H1 (cell line): Measurements from ENCODE around the gene TUBGCP3. TPM values are rescaled to one million over a fixed set of nuclear protein-coding genes. Genes with fewer than 3 reads are reported as not detected.
A peak's percentile ranks its signal among the peaks of the same experiment; 100 is the strongest.

ENCODE experiments used
- CTCF ChIA-PET: fragments of 300-600 bp; sonication (Branson Sonifier 250); formaldehyde crosslinking; loops from one replicate; lab custom pipeline; 2021; ENCODE audit not compliant: partially characterized antibody; lab: Charles Lee
- POLR2A ChIA-PET: fragments of 300-600 bp; sonication (Branson Sonifier 250); formaldehyde crosslinking; loops from one replicate; lab custom pipeline; 2021; ENCODE audit warnings: inconsistent platforms; ENCODE audit not compliant: partially characterized antibody; lab: Charles Lee
- DNase-seq, 2 experiments: peaks; one replicate each; pipeline versions ENCODE4 v3.0.0 to v3.0.0-alpha.2; 2010 to 2022; ENCODE audit warnings: low spot score in 2 of 2, low read depth in 1 of 2, mixed read lengths in 1 of 2
- FAIRE-seq: peaks from 2 replicates; lab custom pipeline; 2011; peaks lifted over from hg19 to GRCh38; lab: Jason Lieb, UNC
- H2AFZ ChIP-seq: 2 replicates; pipeline ENCODE4 v1.8.1; 2012; ENCODE audit warnings: low read length, inconsistent platforms
- H2AK5ac ChIP-seq: 2 replicates; pipeline ENCODE4 v1.6.1; 2013; ENCODE audit warnings: low read depth, low read length
- H2BK120ac ChIP-seq: replicated peaks from 2 replicates; pipeline ENCODE3; 2013; ENCODE audit warnings: low read depth, low read length, inconsistent platforms
- H2BK12ac ChIP-seq: 2 replicates; pipeline ENCODE4 v1.6.1; 2013; ENCODE audit warnings: low read depth, low read length
- H2BK15ac ChIP-seq: 2 replicates; pipeline ENCODE4 v1.6.1; 2013; ENCODE audit warnings: low read length
- H2BK20ac ChIP-seq: 2 replicates; pipeline ENCODE4 v1.6.1; 2013; ENCODE audit warnings: low read length
- H2BK5ac ChIP-seq: 2 replicates; pipeline ENCODE4 v1.6.1; 2013; ENCODE audit warnings: low read depth, low read length
- H3K14ac ChIP-seq: 2 replicates; pipeline ENCODE4 v1.6.1; 2013; ENCODE audit warnings: inconsistent platforms; ENCODE audit not compliant: insufficient read length
- H3K18ac ChIP-seq: 2 replicates; pipeline ENCODE4 v1.6.1; 2013; ENCODE audit warnings: low read length; ENCODE audit errors: extremely low read depth
- H3K23ac ChIP-seq: 2 replicates; pipeline ENCODE4 v1.6.1; 2013; ENCODE audit warnings: inconsistent platforms; ENCODE audit not compliant: insufficient read length
- H3K23me2 ChIP-seq: 2 replicates; pipeline ENCODE4 v1.6.1; 2013; ENCODE audit warnings: low read depth, low read length
- H3K27ac ChIP-seq: 2 replicates; pipeline ENCODE4 v1.6.1; 2011; ENCODE audit warnings: low read depth, low read length, inconsistent platforms
- H3K27me3 ChIP-seq, 4 experiments: replicated peaks in 1 of 4; 1 replicate in 1 of 4; 2 replicates in 3 of 4; pipeline versions ENCODE4 v1.6.1 to v1.8.1; 2011 to 2013; ENCODE audit warnings: low read length in 3 of 4, mild to moderate bottlenecking in 3 of 4, inconsistent platforms in 2 of 4, mixed read lengths in 2 of 4, moderate library complexity in 1 of 4; ENCODE audit not compliant: control insufficient read depth in 3 of 4, insufficient read depth in 3 of 4; ENCODE audit errors: extremely low read depth in 1 of 4
- H3K36me3 ChIP-seq, 4 experiments: 2 replicates each; pipeline versions ENCODE4 v1.6.1 to v1.8.1; 2011 to 2013; ENCODE audit warnings: mild to moderate bottlenecking in 4 of 4, low read length in 3 of 4, moderate library complexity in 2 of 4, control low read depth in 1 of 4, inconsistent platforms in 1 of 4; ENCODE audit not compliant: insufficient read depth in 4 of 4, control insufficient read depth in 2 of 4
- H3K4ac ChIP-seq: replicated peaks from 2 replicates; pipeline ENCODE3; 2013; ENCODE audit warnings: low read length, low read depth, mixed read lengths, inconsistent platforms; ENCODE audit not compliant: insufficient read length
- H3K4me1 ChIP-seq, 4 experiments: replicated peaks in 1 of 4; 1 replicate in 1 of 4; 2 replicates in 3 of 4; pipeline versions ENCODE4 v1.6.1 to v1.8.1; 2011 to 2013; ENCODE audit warnings: low read length in 3 of 4, inconsistent platforms in 2 of 4, mixed read lengths in 1 of 4; ENCODE audit not compliant: insufficient read depth in 4 of 4, control insufficient read depth in 3 of 4
- H3K4me2 ChIP-seq, 2 experiments: 2 replicates each; pipeline versions ENCODE4 v1.6.1 to v1.8.1; 2011 to 2013; ENCODE audit warnings: low read depth in 2 of 2, low read length in 2 of 2, control low read depth in 1 of 2, inconsistent platforms in 1 of 2, mild to moderate bottlenecking in 1 of 2; ENCODE audit not compliant: insufficient read depth in 1 of 2
- H3K4me3 ChIP-seq, 4 experiments: fragments of 200-600, 300-600 bp in 1 of 4; sonication (generic), shearing (Covaris generic), sonication (Bioruptor Twin) in 1 of 4; 2 replicates each; pipeline versions ENCODE4 v1.5.1 to v1.8.1; 2011 to 2016; ENCODE audit warnings: low read length in 4 of 4, low read depth in 3 of 4, control low read depth in 2 of 4, inconsistent platforms in 2 of 4, mild to moderate bottlenecking in 2 of 4, mixed read lengths in 1 of 4, moderate library complexity in 1 of 4; ENCODE audit not compliant: insufficient read depth in 2 of 4; ENCODE audit errors: extremely low read depth in 1 of 4
- H3K56ac ChIP-seq: replicated peaks from 2 replicates; pipeline ENCODE3; 2013; ENCODE audit warnings: low read depth, mild to moderate bottlenecking, mixed read lengths, low read length, inconsistent platforms; ENCODE audit not compliant: insufficient read length
- H3K79me1 ChIP-seq: 2 replicates; pipeline ENCODE4 v1.6.1; 2013; ENCODE audit warnings: low read depth, low read length, control low read depth
- H3K79me2 ChIP-seq, 2 experiments: 2 replicates each; pipeline versions ENCODE4 v1.6.1 to v1.8.1; 2012 to 2013; ENCODE audit warnings: low read length in 2 of 2, mild to moderate bottlenecking in 2 of 2, inconsistent platforms in 1 of 2; ENCODE audit not compliant: insufficient read depth in 2 of 2, control insufficient read depth in 1 of 2
- H3K9ac ChIP-seq, 4 experiments: replicated peaks in 1 of 4; 1 replicate in 1 of 4; 2 replicates in 3 of 4; pipeline versions ENCODE4 v1.6.1 to v1.8.1; 2011 to 2013; ENCODE audit warnings: low read depth in 3 of 4, low read length in 3 of 4, control low read depth in 2 of 4, mild to moderate bottlenecking in 2 of 4, moderate library complexity in 2 of 4, inconsistent platforms in 1 of 4; ENCODE audit errors: extremely low read depth in 1 of 4
- H3K9me3 ChIP-seq, 2 experiments: 2 replicates each; pipeline versions ENCODE4 v1.6.1 to v1.8.1; 2012 to 2013; ENCODE audit warnings: mild to moderate bottlenecking in 2 of 2, moderate library complexity in 2 of 2, control low read depth in 1 of 2, inconsistent platforms in 1 of 2, low read depth in 1 of 2, low read length in 1 of 2, mixed read lengths in 1 of 2; ENCODE audit not compliant: insufficient read depth in 2 of 2
- H4K20me1 ChIP-seq, 2 experiments: replicated peaks in 1 of 2; 2 replicates each; pipeline versions ENCODE3 to v1.8.1; 2011 to 2013; ENCODE audit warnings: inconsistent platforms in 2 of 2, low read length in 2 of 2, mild to moderate bottlenecking in 1 of 2; ENCODE audit not compliant: insufficient read depth in 2 of 2, control insufficient read depth in 1 of 2
- H4K5ac ChIP-seq: 2 replicates; pipeline ENCODE4 v1.6.1; 2013; ENCODE audit warnings: low read length, low read depth, mixed read lengths, inconsistent platforms; ENCODE audit not compliant: insufficient read length
- H4K8ac ChIP-seq: 2 replicates; pipeline ENCODE4 v1.8.0; 2013; ENCODE audit warnings: mild to moderate bottlenecking, moderate library complexity, low read length, inconsistent platforms; ENCODE audit not compliant: insufficient read depth; ENCODE audit errors: extremely low read depth
- H4K91ac ChIP-seq: replicated peaks from 2 replicates; pipeline ENCODE3; 2013; ENCODE audit warnings: low read length, mixed read lengths, inconsistent platforms; ENCODE audit not compliant: insufficient read length
- GABPA ChIP-seq: IDR thresholded peaks from 2 replicates; pipeline ENCODE4 v1.6.1; 2011; ENCODE audit warnings: mild to moderate bottlenecking, low read length, moderate library complexity, borderline replicate concordance; ENCODE audit not compliant: insufficient read depth
- KDM1A ChIP-seq: fragments of 200-600, 300-600 bp; sonication (generic); IDR thresholded peaks from 2 replicates; pipeline ENCODE4 v1.7.1; 2016; ENCODE audit warnings: mild to moderate bottlenecking, low read length, borderline replicate concordance
- WGBS, 2 experiments: shearing (Covaris generic) in 1 of 2; methylation state at CpG; one replicate each; pipeline versions ENCODE4 v1.1.6 to v1.1.7; 2013 to 2015; ENCODE audit warnings: low lambda C conversion rate in 2 of 2, mixed read lengths in 2 of 2, inconsistent platforms in 1 of 2, low coverage in 1 of 2, missing lambda C conversion rate in 1 of 2; ENCODE audit not compliant: insufficient replicate concordance in 2 of 2, insufficient coverage in 1 of 2, insufficient read length in 1 of 2; ENCODE audit errors: extremely low coverage in 1 of 2, missing lambda C conversion rate in 1 of 2; 5-methylcytosine and 5-hydroxymethylcytosine counted together
- polyA plus RNA-seq, 7 experiments: library from polyadenylated mRNA; depleted of rRNA in 3 of 7; stranded (reverse) in 5 of 7; unstranded in 2 of 7; fragments of >200 nt in 5 of 7; fragments of 200-250 nt in 2 of 7; gene quantifications; 1 replicate in 5 of 7; 2 replicates in 1 of 7; 4 replicates in 1 of 7; pipeline versions ENCODE4 v1.2.1 to v1.2.3, GENCODE V29; 2011 to 2013; ENCODE audit warnings: missing spikeins in 2 of 7, mixed read lengths in 2 of 7
- total RNA-seq: library from RNA; stranded (reverse); fragmentation: NEBNext Ultra II Directional; extraction: Animal tissue kit (Norgen Biotek cat#: 25700); gene quantifications from 2 replicates; pipeline ENCODE4 v1.2.1, GENCODE V29; 2021

Gene TUBGCP3
- total and polyA plus RNA-seq, 2 of the 8 experiments (the other 6 are each of a cell fraction or from before 2014, with no cell fraction given) = 27.0 to 31.7 TPM

DNA sequence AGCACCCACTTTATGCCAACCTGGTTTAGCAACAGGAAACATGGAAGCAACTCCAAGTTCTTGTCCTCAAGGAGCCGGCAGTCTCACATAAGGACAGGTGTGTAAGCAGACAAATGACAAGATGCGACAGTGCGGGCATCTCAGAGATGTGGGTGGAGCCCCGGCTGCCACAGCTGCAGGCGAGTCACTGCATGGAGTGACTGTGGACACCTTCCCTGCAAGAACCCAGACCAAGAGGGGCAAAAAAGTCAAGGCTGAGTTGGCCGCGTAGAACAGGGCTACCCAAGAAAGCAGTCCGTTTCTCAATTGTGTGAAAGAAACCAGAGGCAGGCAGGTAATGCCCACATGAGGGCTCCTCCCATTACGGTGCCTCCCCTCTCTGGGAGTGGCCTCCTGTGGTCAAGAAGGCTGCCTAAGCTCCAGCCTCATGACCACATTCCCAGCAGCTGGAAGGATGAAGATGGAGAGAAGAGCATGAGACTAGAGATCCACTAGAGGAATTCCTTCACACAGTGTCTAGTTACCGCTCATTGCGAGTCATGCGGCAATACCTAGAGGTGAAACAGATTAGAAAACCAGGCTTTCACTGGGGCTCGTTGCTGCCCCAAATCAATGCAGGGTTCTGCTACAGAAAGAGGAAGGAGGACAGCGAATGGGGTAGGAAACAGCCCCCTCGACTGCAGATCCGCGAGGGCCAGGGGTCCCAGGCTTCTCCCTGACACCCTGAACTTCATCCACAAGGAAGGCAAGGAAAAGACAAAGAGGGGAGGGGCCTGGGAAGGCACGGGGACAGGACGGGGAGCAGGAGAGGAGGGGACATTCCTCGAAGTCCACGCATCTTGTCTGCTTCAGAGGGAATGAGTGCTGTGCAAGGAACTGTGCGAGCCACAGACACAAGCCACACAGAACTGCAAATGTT, 131.6 kb downstream of the TUBGCP3 start:
- Histone ChIP-seq H4K20me1 (no peaks in the 10 kb centered on the region), H3K56ac (no peak overlapping the region), H3K4me3 (no peak overlapping the region), H4K91ac (no peak overlapping the region), H3K79me2 (no peaks in the 10 kb centered on the region), H3K36me3 (no peaks in the 10 kb centered on the region), H2BK15ac (no peak overlapping the region), H2BK120ac (no peak overlapping the region), H2AFZ (no peak overlapping the region), H3K9me3 (no peaks in the 10 kb centered on the region), H3K23me2 (no peaks in the 10 kb centered on the region), H3K27ac (no peak overlapping the region), H4K8ac (no peak overlapping the region), H3K9ac (no peak overlapping the region), H2BK20ac (no peak overlapping the region), H3K18ac (no peak overlapping the region), H3K4ac (no peak overlapping the region), H4K5ac (no peak overlapping the region), H3K79me1 (no peaks in the 10 kb centered on the region), H3K23ac (no peak overlapping the region), H3K27me3 (no peaks in the 10 kb centered on the region), H3K4me1 (no peaks in the 10 kb centered on the region), H2BK12ac (no peak overlapping the region), H2BK5ac (no peak overlapping the region), H3K4me2 (no peak overlapping the region), H3K14ac (no peak overlapping the region), H2AK5ac (no peak overlapping the region)
- peak in 1 of 2 experiments; percentile 30 for DNase-seq
- CTCF ChIA-PET = no interaction called here
- FAIRE-seq = no peak
- POLR2A ChIA-PET = no interaction called here
- TF ChIP-seq GABPA (no peak), KDM1A (0 out of 2 replicates have a peak, but pooled peaks have one; percentile 33)
- WGBS, 2 experiments = 90% methylated on average over 18 of the region's 22 CpGs; no CpG with 5 or more reads in 1 of the 2 experiments
